CD4-positive, alpha-beta memory T cell (primary cell): ENCODE data around the gene KIAA1217. TPM values are rescaled to one million over a fixed set of nuclear protein-coding genes. Genes with fewer than 3 reads are reported as not detected.
A peak's percentile ranks its signal among the peaks of the same experiment; 100 is the strongest.

Experiments
- CTCF ChIA-PET: fragments of 350-600 bp; sonication (Branson Sonifier 250); formaldehyde crosslinking; loops from one replicate; lab custom pipeline; 2021; ENCODE audit warnings: inconsistent platforms; ENCODE audit not compliant: partially characterized antibody; lab: Charles Lee
- POLR2A ChIA-PET: fragments of 350-600 bp; sonication (Branson Sonifier 250); formaldehyde crosslinking; loops from one replicate; lab custom pipeline; 2021; ENCODE audit not compliant: partially characterized antibody; lab: Charles Lee
- DNase-seq, 5 donors: peaks; one replicate each; pipeline versions ENCODE4 v3.0.0 to v3.0.0-alpha.2; 2020 to 2022; ENCODE audit warnings: mixed read lengths in 1 of 5
- H3K27ac ChIP-seq: one replicate; pipeline ENCODE4 v1.7.0; 2013; ENCODE audit warnings: low read depth, low read length
- H3K27me3 ChIP-seq: 2 replicates; pipeline ENCODE4 v1.7.0; 2013; ENCODE audit warnings: mild to moderate bottlenecking, low read length, moderate library complexity; ENCODE audit not compliant: insufficient read depth
- H3K36me3 ChIP-seq: 2 replicates; pipeline ENCODE4 v1.7.0; 2013; ENCODE audit warnings: mild to moderate bottlenecking, low read length, moderate library complexity; ENCODE audit not compliant: insufficient read depth
- H3K4me1 ChIP-seq: 2 replicates; pipeline ENCODE4 v1.7.0; 2013; ENCODE audit warnings: mild to moderate bottlenecking, low read length, moderate library complexity; ENCODE audit not compliant: insufficient read depth
- H3K4me3 ChIP-seq, 2 donors: one replicate each; pipeline ENCODE4 v1.7.0; 2013; ENCODE audit warnings: low read length in 2 of 2, mild to moderate bottlenecking in 1 of 2
- H3K9me3 ChIP-seq, 2 donors: one replicate each; pipeline ENCODE4 v1.7.0; 2013; ENCODE audit warnings: low read length in 2 of 2, control low read depth in 1 of 2; ENCODE audit not compliant: control insufficient read depth in 1 of 2
- H3K27ac Mint-ChIP-seq, 7 donors: one replicate each; pipeline ENCODE4 v1.8.0; 2020 to 2021; ENCODE audit warnings: mixed read lengths in 7 of 7, mild to moderate bottlenecking in 6 of 7, inconsistent platforms in 3 of 7, moderate library complexity in 3 of 7
- H3K27me3 Mint-ChIP-seq, 2 donors: one replicate each; pipeline ENCODE4 v1.8.0; 2020 to 2021; ENCODE audit warnings: mixed read lengths in 2 of 2
- H3K36me3 Mint-ChIP-seq, 2 donors: one replicate each; pipeline ENCODE4 v1.8.0; 2020 to 2021; ENCODE audit warnings: mixed read lengths in 2 of 2, inconsistent platforms in 1 of 2, mild to moderate bottlenecking in 1 of 2
- H3K4me1 Mint-ChIP-seq, 4 donors: one replicate each; pipeline ENCODE4 v1.8.0; 2020 to 2021; ENCODE audit warnings: mixed read lengths in 4 of 4, mild to moderate bottlenecking in 1 of 4
- H3K4me3 Mint-ChIP-seq, 8 donors: one replicate each; pipeline ENCODE4 v1.8.0; 2020 to 2021; ENCODE audit warnings: mixed read lengths in 8 of 8, mild to moderate bottlenecking in 7 of 8, moderate library complexity in 6 of 8, inconsistent platforms in 3 of 8
- H3K9me3 Mint-ChIP-seq, 8 donors: one replicate each; pipeline ENCODE4 v1.8.0; 2020 to 2021; ENCODE audit warnings: mixed read lengths in 8 of 8, mild to moderate bottlenecking in 5 of 8, inconsistent platforms in 3 of 8, moderate library complexity in 1 of 8
- intact Hi-C: fragments of 100-400 bp; cut with micrococcal nuclease; formaldehyde crosslinking; loops from one replicate; pipeline ENCODE4 v1.15.1; 2023
- polyA plus RNA-seq, 2 donors: library from polyadenylated mRNA; unstranded; fragments of 300-500 nt; fragmentation: Illumina TruSeq; gene quantifications; one replicate each; pipeline ENCODE4 v1.2.3, GENCODE V29; 2021
- total RNA-seq, 2 experiments: library from RNA; stranded (reverse); gene quantifications; one replicate each; pipeline ENCODE4 v1.2.3, GENCODE V29; 2021

KIAA1217 gene
- total and polyA plus RNA-seq, 4 experiments from 2014 or later: 0.69 to 0.75 (median 0.70) TPM; not detected in 1

DNA sequence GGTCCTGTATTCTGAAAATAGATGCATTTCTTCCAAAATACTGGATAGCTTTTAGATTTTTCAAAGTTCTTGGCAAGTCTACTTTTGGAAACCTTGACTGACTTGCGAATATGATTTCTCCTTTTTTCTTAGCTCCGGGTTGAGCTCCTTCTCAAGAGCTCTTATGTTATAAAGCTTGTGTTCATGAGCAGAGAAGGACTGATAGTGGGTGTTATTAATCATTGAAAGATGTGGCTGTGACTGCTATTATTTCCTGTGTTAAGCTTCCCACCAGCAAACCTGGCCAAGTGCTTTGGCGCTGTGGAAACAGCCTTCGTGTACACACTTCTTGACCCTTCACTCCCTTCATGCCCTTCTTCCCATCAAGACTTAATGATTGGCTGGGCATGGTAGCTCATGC, 98.2 kb downstream of the KIAA1217 start:
- Mint-ChIP-seq H3K4me3 (no peak overlapping the region), H3K36me3 (no peaks in the 10 kb centered on the region), H3K4me1 (no peaks in the 10 kb centered on the region), H3K27ac (no peak overlapping the region), H3K9me3 (peaks cover 0 to 5% (median 0%) of the 10 kb centered on the region in 8 donors), H3K27me3 (peaks cover 3% of the 10 kb centered on the region in 2 donors)
- DNase-seq: no peak
- no peaks in the 10 kb centered on the region for H3K4me1 ChIP-seq
- POLR2A ChIA-PET: no interaction called here
- H3K4me3 ChIP-seq: no peak overlapping the region
- CTCF ChIA-PET: no interaction called here
- H3K36me3 ChIP-seq: no peaks in the 10 kb centered on the region
- no peak overlapping the region for H3K27ac ChIP-seq
- intact Hi-C loops: no loop called here
- no peaks in the 10 kb centered on the region for H3K27me3 ChIP-seq
- no peaks in the 10 kb centered on the region for H3K9me3 ChIP-seq

DNA sequence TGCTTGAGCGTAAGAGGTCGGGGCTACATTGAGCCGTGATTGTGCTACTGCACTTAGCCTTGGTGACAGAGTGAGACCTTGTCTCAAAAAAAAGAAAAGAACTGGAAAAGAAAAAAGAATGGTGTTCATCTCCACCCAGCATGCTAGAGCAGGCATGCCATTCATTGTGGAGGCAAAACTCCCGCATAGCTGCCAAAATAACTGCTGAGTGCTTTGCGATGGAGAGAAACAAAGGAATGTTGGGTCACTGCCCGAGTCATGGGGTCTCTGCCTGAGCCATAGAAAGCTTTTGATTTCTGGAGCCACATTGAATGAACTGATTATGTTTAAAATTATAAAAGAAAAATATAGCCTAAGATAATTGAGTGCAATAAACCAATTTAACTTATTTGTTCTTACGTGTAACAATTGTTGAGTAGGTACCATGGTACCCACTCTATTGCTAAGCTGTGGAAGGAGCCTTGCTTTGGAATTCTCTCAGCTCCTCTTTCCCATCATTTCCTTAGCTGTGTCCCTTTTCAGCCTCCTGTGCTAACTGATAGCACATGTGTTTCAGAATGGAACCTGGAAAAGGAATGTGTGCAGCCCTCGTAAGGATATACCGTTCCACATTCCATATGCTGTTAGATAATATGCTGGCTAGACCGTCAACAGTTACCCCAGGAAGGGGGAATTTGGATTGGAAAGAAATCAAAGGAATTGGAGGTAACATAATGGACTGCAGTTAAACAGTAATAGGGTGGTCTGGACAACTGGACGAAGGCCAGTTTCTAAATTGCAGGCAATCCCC, 99.0 kb downstream of the KIAA1217 start:
- no peaks in the 10 kb centered on the region for H3K4me1 ChIP-seq
- H3K36me3 ChIP-seq: no peaks in the 10 kb centered on the region
- CTCF ChIA-PET: no interaction called here
- Mint-ChIP-seq H3K36me3 (no peaks in the 10 kb centered on the region), H3K9me3 (peaks cover 0 to 5% (median under 1%) of the 10 kb centered on the region in 8 donors), H3K27me3 (peaks cover 0 to 3% of the 10 kb centered on the region in 2 donors), H3K4me3 (no peak overlapping the region), H3K4me1 (no peaks in the 10 kb centered on the region), H3K27ac (no peak overlapping the region)
- DNase-seq: no peak
- POLR2A ChIA-PET: no interaction called here
- no peaks in the 10 kb centered on the region for H3K9me3 ChIP-seq
- intact Hi-C loops: no loop called here
- no peak overlapping the region for H3K27ac ChIP-seq
- H3K27me3 ChIP-seq: no peaks in the 10 kb centered on the region
- H3K4me3 ChIP-seq: no peak overlapping the region

DNA sequence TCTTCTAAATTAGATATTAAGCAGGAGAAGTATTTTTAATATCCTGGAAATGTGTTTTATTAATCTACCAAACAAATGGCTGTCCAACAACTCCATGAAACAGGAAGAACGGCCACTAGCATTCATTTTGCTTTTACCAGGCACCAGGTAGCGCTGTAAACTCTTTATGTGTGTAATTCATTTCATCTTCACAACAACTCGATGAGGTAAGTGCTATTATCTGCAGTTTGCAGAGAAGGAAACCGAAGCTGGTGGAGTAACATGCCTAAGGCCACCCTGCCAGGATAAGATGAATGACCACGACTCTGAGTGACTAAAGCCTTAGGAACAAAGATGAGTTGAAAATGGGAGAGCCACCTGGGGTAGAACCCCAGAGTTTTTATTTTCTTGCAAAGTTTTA, 101.2 kb downstream of the KIAA1217 start:
- Histone ChIP-seq H3K9me3 (no peaks in the 10 kb centered on the region), H3K27ac (no peak overlapping the region), H3K27me3 (no peaks in the 10 kb centered on the region), H3K4me3 (no peak overlapping the region), H3K4me1 (no peaks in the 10 kb centered on the region), H3K36me3 (no peaks in the 10 kb centered on the region)
- H3K4me3 Mint-ChIP-seq: no peak overlapping the region
- no peak overlapping the region for H3K27ac Mint-ChIP-seq
- intact Hi-C loops: no loop called here
- no peaks in the 10 kb centered on the region for H3K4me1 Mint-ChIP-seq
- ChIA-PET POLR2A (no interaction called here), CTCF (no interaction called here)
- no peaks in the 10 kb centered on the region for H3K36me3 Mint-ChIP-seq
- H3K9me3 Mint-ChIP-seq: peaks cover 0 to 10% (median 1%) of the 10 kb centered on the region in 8 donors
- DNase-seq: no peak
- H3K27me3 Mint-ChIP-seq: peaks cover 0 to 3% of the 10 kb centered on the region in 2 donors

DNA sequence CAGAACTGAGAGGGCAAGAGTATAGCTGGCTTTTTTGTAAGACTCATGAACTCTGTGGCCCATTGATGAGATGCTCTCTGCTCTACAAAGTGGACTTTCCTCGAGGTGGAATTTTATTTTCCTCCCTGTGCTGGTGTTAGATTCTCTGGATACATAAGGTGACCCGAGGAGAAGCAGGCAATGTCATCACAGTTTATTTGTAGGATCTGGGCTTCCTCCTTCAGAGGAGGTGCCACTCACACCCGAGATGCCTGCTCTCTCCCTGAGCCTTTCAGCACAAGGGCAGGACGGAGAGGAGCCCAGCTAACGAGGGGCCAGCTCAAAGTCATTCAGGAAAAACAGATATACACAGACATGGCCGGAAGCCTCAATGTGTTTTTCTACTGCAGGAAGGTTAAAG, 103.0 kb downstream of the KIAA1217 start:
- CTCF ChIA-PET: no interaction called here
- Mint-ChIP-seq H3K9me3 (peaks cover 0 to 10% (median 0%) of the 10 kb centered on the region in 8 donors), H3K27ac (no peak overlapping the region), H3K36me3 (no peaks in the 10 kb centered on the region), H3K4me3 (no peak overlapping the region), H3K4me1 (no peaks in the 10 kb centered on the region), H3K27me3 (peaks cover 0 to 2% of the 10 kb centered on the region in 2 donors)
- Histone ChIP-seq H3K9me3 (no peaks in the 10 kb centered on the region), H3K4me1 (no peaks in the 10 kb centered on the region), H3K4me3 (no peak overlapping the region), H3K36me3 (no peaks in the 10 kb centered on the region), H3K27ac (no peak overlapping the region), H3K27me3 (no peaks in the 10 kb centered on the region)
- POLR2A ChIA-PET: no interaction called here
- DNase-seq: no peak
- intact Hi-C loops: no loop called here

DNA sequence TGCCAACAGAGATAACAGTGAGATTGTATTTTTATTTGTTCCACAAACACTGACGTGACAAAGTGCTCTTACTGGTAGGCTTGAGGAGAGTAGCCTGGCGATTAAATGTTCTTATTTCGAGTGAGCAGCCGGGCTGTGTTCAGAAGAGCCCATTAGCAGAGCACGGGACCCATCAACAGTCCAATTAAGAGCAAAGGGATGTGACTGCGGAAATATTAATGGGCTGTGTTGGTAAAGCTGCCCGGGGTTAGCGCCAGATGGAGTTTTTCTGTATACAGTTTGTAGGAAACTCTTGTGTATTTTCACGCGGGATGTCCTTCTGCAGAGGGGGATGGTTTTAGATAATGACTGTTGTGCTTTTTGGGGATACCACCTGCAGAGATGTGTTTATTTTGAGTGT, 104.3 kb downstream of the KIAA1217 start:
- H3K4me3 Mint-ChIP-seq: no peak overlapping the region
- Histone ChIP-seq H3K4me3 (no peak overlapping the region), H3K4me1 (no peaks in the 10 kb centered on the region), H3K9me3 (no peaks in the 10 kb centered on the region), H3K27me3 (no peaks in the 10 kb centered on the region), H3K36me3 (no peaks in the 10 kb centered on the region), H3K27ac (no peak overlapping the region)
- intact Hi-C loops: no loop called here
- H3K27ac Mint-ChIP-seq: no peak overlapping the region
- no peaks in the 10 kb centered on the region for H3K4me1 Mint-ChIP-seq
- no peaks in the 10 kb centered on the region for H3K36me3 Mint-ChIP-seq
- H3K9me3 Mint-ChIP-seq: peaks cover 0 to 10% (median 1%) of the 10 kb centered on the region in 8 donors
- CTCF ChIA-PET: no interaction called here
- POLR2A ChIA-PET: no interaction called here
- DNase-seq: no peak
- peaks cover 2% of the 10 kb centered on the region in 2 donors for H3K27me3 Mint-ChIP-seq

DNA sequence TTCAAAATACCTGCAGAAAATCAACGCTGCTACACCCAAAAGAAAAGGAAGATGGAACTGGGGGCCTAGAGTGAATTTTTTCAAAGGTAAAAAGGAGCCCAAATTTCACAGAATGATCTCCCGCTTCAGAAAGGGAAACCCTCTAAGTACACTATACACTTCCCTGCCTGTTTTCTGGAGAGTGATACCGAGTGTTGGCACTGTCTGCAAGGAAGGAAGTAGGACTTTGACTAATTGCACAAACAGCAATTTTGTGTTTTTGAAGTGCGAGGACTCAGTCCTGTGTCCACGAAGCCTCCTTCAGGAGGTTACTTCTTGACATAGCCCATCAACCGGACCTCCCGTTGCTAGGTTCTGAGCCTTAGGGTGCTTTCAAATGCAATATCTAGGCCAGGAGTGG, 106.3 kb downstream of the KIAA1217 start:
- Mint-ChIP-seq H3K4me3 (no peak overlapping the region), H3K9me3 (peaks cover 0 to 10% (median 0%) of the 10 kb centered on the region in 8 donors), H3K27me3 (peaks cover 2 to 4% of the 10 kb centered on the region in 2 donors), H3K4me1 (no peaks in the 10 kb centered on the region), H3K27ac (no peak overlapping the region), H3K36me3 (no peaks in the 10 kb centered on the region)
- DNase-seq: no peak
- H3K27ac ChIP-seq: no peak overlapping the region
- ChIA-PET CTCF (no interaction called here), POLR2A (no interaction called here)
- H3K27me3 ChIP-seq: no peaks in the 10 kb centered on the region
- no peaks in the 10 kb centered on the region for H3K9me3 ChIP-seq
- H3K4me3 ChIP-seq: no peak overlapping the region
- no peaks in the 10 kb centered on the region for H3K36me3 ChIP-seq
- no peaks in the 10 kb centered on the region for H3K4me1 ChIP-seq
- intact Hi-C loops: no loop called here

DNA sequence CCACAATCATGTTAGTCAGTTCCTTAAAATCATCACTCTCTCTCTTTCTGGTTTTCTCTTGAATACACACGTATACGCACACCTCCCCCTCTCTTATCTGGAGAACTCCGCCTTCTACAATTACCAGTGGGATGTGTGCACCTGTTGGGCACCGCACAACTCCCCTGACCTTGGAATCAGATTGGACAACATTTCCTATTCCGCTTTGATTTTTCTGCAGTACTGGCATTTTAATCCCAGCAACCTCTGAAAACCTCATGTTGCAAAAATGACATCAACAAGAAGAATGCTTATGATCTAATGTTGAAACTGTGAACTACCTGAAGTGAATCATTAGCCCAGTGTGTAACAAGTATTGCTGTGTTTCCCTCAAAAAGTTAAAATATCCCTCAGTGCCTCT, 109.6 kb downstream of the KIAA1217 start:
- H3K36me3 ChIP-seq: no peaks in the 10 kb centered on the region
- H3K4me1 Mint-ChIP-seq: no peaks in the 10 kb centered on the region
- no peak overlapping the region for H3K27ac Mint-ChIP-seq
- no peak overlapping the region for H3K27ac ChIP-seq
- no peak for DNase-seq
- CTCF ChIA-PET: interaction anchor here (0.6 kb wide), 1 partner anchor 105 kb away, joined by 3 read pairs; no protein-coding TSS in a partner anchor
- H3K36me3 Mint-ChIP-seq: no peaks in the 10 kb centered on the region
- peaks cover 0 to 5% (median 0%) of the 10 kb centered on the region in 8 donors for H3K9me3 Mint-ChIP-seq
- intact Hi-C loops: no loop called here
- H3K9me3 ChIP-seq: no peaks in the 10 kb centered on the region
- peak overlapping the region in 1 of 8 donors; percentile 16 for H3K4me3 Mint-ChIP-seq
- H3K4me1 ChIP-seq: no peaks in the 10 kb centered on the region
- no peaks in the 10 kb centered on the region for H3K27me3 ChIP-seq
- no peak overlapping the region for H3K4me3 ChIP-seq
- peaks cover 2 to 4% of the 10 kb centered on the region in 2 donors for H3K27me3 Mint-ChIP-seq
- POLR2A ChIA-PET: no interaction called here
